H1 (cell line): ENCODE measurements around the gene TRAF6. TPM values are rescaled to one million over a fixed set of nuclear protein-coding genes. Genes with fewer than 3 reads are reported as not detected.

Experiments used
- CTCF ChIA-PET: fragments of 300-600 bp; sonication (Branson Sonifier 250); formaldehyde crosslinking; loops from one replicate; lab custom pipeline; 2021; ENCODE audit not compliant: partially characterized antibody; lab: Charles Lee
- POLR2A ChIA-PET: fragments of 300-600 bp; sonication (Branson Sonifier 250); formaldehyde crosslinking; loops from one replicate; lab custom pipeline; 2021; ENCODE audit warnings: inconsistent platforms; ENCODE audit not compliant: partially characterized antibody; lab: Charles Lee
- DNase-seq, 2 experiments: peaks; one replicate each; pipeline versions ENCODE4 v3.0.0 to v3.0.0-alpha.2; 2010 to 2022; ENCODE audit warnings: low spot score in 2 of 2, low read depth in 1 of 2, mixed read lengths in 1 of 2
- FAIRE-seq: peaks from 2 replicates; lab custom pipeline; 2011; peaks lifted over from hg19 to GRCh38; lab: Jason Lieb, UNC
- H2AFZ ChIP-seq: 2 replicates; pipeline ENCODE4 v1.8.1; 2012; ENCODE audit warnings: low read length, inconsistent platforms
- H2AK5ac ChIP-seq: 2 replicates; pipeline ENCODE4 v1.6.1; 2013; ENCODE audit warnings: low read depth, low read length
- H2BK120ac ChIP-seq: replicated peaks from 2 replicates; pipeline ENCODE3; 2013; ENCODE audit warnings: low read depth, low read length, inconsistent platforms
- H2BK12ac ChIP-seq: 2 replicates; pipeline ENCODE4 v1.6.1; 2013; ENCODE audit warnings: low read depth, low read length
- H2BK15ac ChIP-seq: 2 replicates; pipeline ENCODE4 v1.6.1; 2013; ENCODE audit warnings: low read length
- H2BK20ac ChIP-seq: 2 replicates; pipeline ENCODE4 v1.6.1; 2013; ENCODE audit warnings: low read length
- H2BK5ac ChIP-seq: 2 replicates; pipeline ENCODE4 v1.6.1; 2013; ENCODE audit warnings: low read depth, low read length
- H3K14ac ChIP-seq: 2 replicates; pipeline ENCODE4 v1.6.1; 2013; ENCODE audit warnings: inconsistent platforms; ENCODE audit not compliant: insufficient read length
- H3K18ac ChIP-seq: 2 replicates; pipeline ENCODE4 v1.6.1; 2013; ENCODE audit warnings: low read length; ENCODE audit errors: extremely low read depth
- H3K23ac ChIP-seq: 2 replicates; pipeline ENCODE4 v1.6.1; 2013; ENCODE audit warnings: inconsistent platforms; ENCODE audit not compliant: insufficient read length
- H3K23me2 ChIP-seq: 2 replicates; pipeline ENCODE4 v1.6.1; 2013; ENCODE audit warnings: low read depth, low read length
- H3K27ac ChIP-seq: 2 replicates; pipeline ENCODE4 v1.6.1; 2011; ENCODE audit warnings: low read depth, low read length, inconsistent platforms
- H3K27me3 ChIP-seq, 4 experiments: replicated peaks in 1 of 4; 1 replicate in 1 of 4; 2 replicates in 3 of 4; pipeline versions ENCODE4 v1.6.1 to v1.8.1; 2011 to 2013; ENCODE audit warnings: low read length in 3 of 4, mild to moderate bottlenecking in 3 of 4, inconsistent platforms in 2 of 4, mixed read lengths in 2 of 4, moderate library complexity in 1 of 4; ENCODE audit not compliant: control insufficient read depth in 3 of 4, insufficient read depth in 3 of 4; ENCODE audit errors: extremely low read depth in 1 of 4
- H3K36me3 ChIP-seq, 4 experiments: 2 replicates each; pipeline versions ENCODE4 v1.6.1 to v1.8.1; 2011 to 2013; ENCODE audit warnings: mild to moderate bottlenecking in 4 of 4, low read length in 3 of 4, moderate library complexity in 2 of 4, control low read depth in 1 of 4, inconsistent platforms in 1 of 4; ENCODE audit not compliant: insufficient read depth in 4 of 4, control insufficient read depth in 2 of 4
- H3K4ac ChIP-seq: replicated peaks from 2 replicates; pipeline ENCODE3; 2013; ENCODE audit warnings: low read length, low read depth, mixed read lengths, inconsistent platforms; ENCODE audit not compliant: insufficient read length
- H3K4me1 ChIP-seq, 4 experiments: replicated peaks in 1 of 4; 1 replicate in 1 of 4; 2 replicates in 3 of 4; pipeline versions ENCODE4 v1.6.1 to v1.8.1; 2011 to 2013; ENCODE audit warnings: low read length in 3 of 4, inconsistent platforms in 2 of 4, mixed read lengths in 1 of 4; ENCODE audit not compliant: insufficient read depth in 4 of 4, control insufficient read depth in 3 of 4
- H3K4me2 ChIP-seq, 2 experiments: 2 replicates each; pipeline versions ENCODE4 v1.6.1 to v1.8.1; 2011 to 2013; ENCODE audit warnings: low read depth in 2 of 2, low read length in 2 of 2, control low read depth in 1 of 2, inconsistent platforms in 1 of 2, mild to moderate bottlenecking in 1 of 2; ENCODE audit not compliant: insufficient read depth in 1 of 2
- H3K4me3 ChIP-seq, 4 experiments: fragments of 200-600, 300-600 bp in 1 of 4; sonication (generic), shearing (Covaris generic), sonication (Bioruptor Twin) in 1 of 4; 2 replicates each; pipeline versions ENCODE4 v1.5.1 to v1.8.1; 2011 to 2016; ENCODE audit warnings: low read length in 4 of 4, low read depth in 3 of 4, control low read depth in 2 of 4, inconsistent platforms in 2 of 4, mild to moderate bottlenecking in 2 of 4, mixed read lengths in 1 of 4, moderate library complexity in 1 of 4; ENCODE audit not compliant: insufficient read depth in 2 of 4; ENCODE audit errors: extremely low read depth in 1 of 4
- H3K56ac ChIP-seq: replicated peaks from 2 replicates; pipeline ENCODE3; 2013; ENCODE audit warnings: low read depth, mild to moderate bottlenecking, mixed read lengths, low read length, inconsistent platforms; ENCODE audit not compliant: insufficient read length
- H3K79me1 ChIP-seq: 2 replicates; pipeline ENCODE4 v1.6.1; 2013; ENCODE audit warnings: low read depth, low read length, control low read depth
- H3K79me2 ChIP-seq, 2 experiments: 2 replicates each; pipeline versions ENCODE4 v1.6.1 to v1.8.1; 2012 to 2013; ENCODE audit warnings: low read length in 2 of 2, mild to moderate bottlenecking in 2 of 2, inconsistent platforms in 1 of 2; ENCODE audit not compliant: insufficient read depth in 2 of 2, control insufficient read depth in 1 of 2
- H3K9ac ChIP-seq, 4 experiments: replicated peaks in 1 of 4; 1 replicate in 1 of 4; 2 replicates in 3 of 4; pipeline versions ENCODE4 v1.6.1 to v1.8.1; 2011 to 2013; ENCODE audit warnings: low read depth in 3 of 4, low read length in 3 of 4, control low read depth in 2 of 4, mild to moderate bottlenecking in 2 of 4, moderate library complexity in 2 of 4, inconsistent platforms in 1 of 4; ENCODE audit errors: extremely low read depth in 1 of 4
- H3K9me3 ChIP-seq, 2 experiments: 2 replicates each; pipeline versions ENCODE4 v1.6.1 to v1.8.1; 2012 to 2013; ENCODE audit warnings: mild to moderate bottlenecking in 2 of 2, moderate library complexity in 2 of 2, control low read depth in 1 of 2, inconsistent platforms in 1 of 2, low read depth in 1 of 2, low read length in 1 of 2, mixed read lengths in 1 of 2; ENCODE audit not compliant: insufficient read depth in 2 of 2
- H4K20me1 ChIP-seq, 2 experiments: replicated peaks in 1 of 2; 2 replicates each; pipeline versions ENCODE3 to v1.8.1; 2011 to 2013; ENCODE audit warnings: inconsistent platforms in 2 of 2, low read length in 2 of 2, mild to moderate bottlenecking in 1 of 2; ENCODE audit not compliant: insufficient read depth in 2 of 2, control insufficient read depth in 1 of 2
- H4K5ac ChIP-seq: 2 replicates; pipeline ENCODE4 v1.6.1; 2013; ENCODE audit warnings: low read length, low read depth, mixed read lengths, inconsistent platforms; ENCODE audit not compliant: insufficient read length
- H4K8ac ChIP-seq: 2 replicates; pipeline ENCODE4 v1.8.0; 2013; ENCODE audit warnings: mild to moderate bottlenecking, moderate library complexity, low read length, inconsistent platforms; ENCODE audit not compliant: insufficient read depth; ENCODE audit errors: extremely low read depth
- H4K91ac ChIP-seq: replicated peaks from 2 replicates; pipeline ENCODE3; 2013; ENCODE audit warnings: low read length, mixed read lengths, inconsistent platforms; ENCODE audit not compliant: insufficient read length
- CTBP2 ChIP-seq: IDR thresholded peaks from 2 replicates; pipeline ENCODE4 v1.7.0; 2011; ENCODE audit warnings: borderline replicate concordance, mild to moderate bottlenecking, moderate library complexity, mixed read lengths, low read length; ENCODE audit not compliant: insufficient read depth, insufficient read length
- EZH2 ChIP-seq: fragments of 200-600 bp; sonication (generic); IDR thresholded peaks from 2 replicates; pipeline ENCODE4 v1.7.1; 2012; ENCODE audit warnings: low read depth, mild to moderate bottlenecking, moderate library complexity, low read length, inconsistent platforms; ENCODE audit not compliant: severe bottlenecking
- FOSL1 ChIP-seq: IDR thresholded peaks from 2 replicates; pipeline ENCODE4 v1.6.1; 2011; ENCODE audit warnings: mild to moderate bottlenecking, low read depth, low read length, moderate library complexity; ENCODE audit not compliant: insufficient read depth
- GTF2F1 ChIP-seq: IDR thresholded peaks from 2 replicates; pipeline ENCODE4 v1.6.1; 2012; ENCODE audit warnings: low read depth, low read length, improper control_type of control experiment, borderline replicate concordance
- HDAC6 ChIP-seq: IDR thresholded peaks from one replicate; pipeline ENCODE4 v1.7.1; 2012; ENCODE audit warnings: low read depth, mild to moderate bottlenecking, inconsistent platforms, low read length, moderate library complexity
- POLR2AphosphoS5 ChIP-seq: IDR thresholded peaks from 2 replicates; pipeline ENCODE4 v1.6.1; 2011; ENCODE audit warnings: low read depth, low read length
- RBBP5 ChIP-seq: IDR thresholded peaks from 2 replicates; pipeline ENCODE4 v1.7.1; 2012; ENCODE audit warnings: low read depth, mild to moderate bottlenecking, inconsistent platforms, low read length, moderate library complexity, borderline replicate concordance
- SP2 ChIP-seq: IDR thresholded peaks from 2 replicates; pipeline ENCODE4 v1.6.1; 2012; ENCODE audit warnings: mild to moderate bottlenecking, low read length, inconsistent platforms
- SP4 ChIP-seq: IDR thresholded peaks from 2 replicates; pipeline ENCODE4 v1.6.1; 2012; ENCODE audit warnings: low read length, inconsistent platforms
- SUZ12 ChIP-seq: fragments of 200-600 bp; sonication (generic); IDR thresholded peaks from 2 replicates; pipeline ENCODE4 v1.6.1; 2012; ENCODE audit warnings: mild to moderate bottlenecking, inconsistent platforms, low read length, moderate library complexity, mixed read lengths
- USF2 ChIP-seq: IDR thresholded peaks from 2 replicates; pipeline ENCODE4 v1.6.1; 2011; ENCODE audit warnings: low read length, improper control_type of control experiment
- ZNF274 ChIP-seq: IDR thresholded peaks from 2 replicates; pipeline ENCODE4 v1.7.0; 2012; ENCODE audit warnings: low read length, borderline replicate concordance; ENCODE audit errors: extremely low read depth
- WGBS, 2 experiments: shearing (Covaris generic) in 1 of 2; methylation state at CpG; one replicate each; pipeline versions ENCODE4 v1.1.6 to v1.1.7; 2013 to 2015; ENCODE audit warnings: low lambda C conversion rate in 2 of 2, mixed read lengths in 2 of 2, inconsistent platforms in 1 of 2, low coverage in 1 of 2, missing lambda C conversion rate in 1 of 2; ENCODE audit not compliant: insufficient replicate concordance in 2 of 2, insufficient coverage in 1 of 2, insufficient read length in 1 of 2; ENCODE audit errors: extremely low coverage in 1 of 2, missing lambda C conversion rate in 1 of 2; 5-methylcytosine and 5-hydroxymethylcytosine counted together
- polyA plus RNA-seq, 7 experiments: library from polyadenylated mRNA; depleted of rRNA in 3 of 7; stranded (reverse) in 5 of 7; unstranded in 2 of 7; fragments of >200 nt in 5 of 7; fragments of 200-250 nt in 2 of 7; gene quantifications; 1 replicate in 5 of 7; 2 replicates in 1 of 7; 4 replicates in 1 of 7; pipeline versions ENCODE4 v1.2.1 to v1.2.3, GENCODE V29; 2011 to 2013; ENCODE audit warnings: missing spikeins in 2 of 7, mixed read lengths in 2 of 7
- total RNA-seq: library from RNA; stranded (reverse); fragmentation: NEBNext Ultra II Directional; extraction: Animal tissue kit (Norgen Biotek cat#: 25700); gene quantifications from 2 replicates; pipeline ENCODE4 v1.2.1, GENCODE V29; 2021

Gene TRAF6
- total and polyA plus RNA-seq, 2 of the 8 experiments (the other 6 are each of a cell fraction or from before 2014, with no cell fraction given), result 4.6 to 8.8 TPM

- no peaks in the 10 kb centered on the region for H3K79me2 ChIP-seq
- no peak overlapping the region for H3K9ac ChIP-seq
- WGBS, 2 experiments, result 88% methylated on average over 6 of the region's 6 CpGs; no CpG with 5 or more reads in 1 of the 2 experiments
- no peak overlapping the region for H2AFZ ChIP-seq
- H3K79me1 ChIP-seq, result no peaks in the 10 kb centered on the region
- H3K23me2 ChIP-seq, result no peaks in the 10 kb centered on the region
- FAIRE-seq, result no peak
- H2BK5ac ChIP-seq, result no peak overlapping the region
- peaks cover 0 to 30% (median 13%) of the 10 kb centered on the region in 4 experiments; a peak in 6 of 7 replicates for H3K4me1 ChIP-seq
- H3K4me3 ChIP-seq, result no peak overlapping the region
- no peak overlapping the region for H2BK120ac ChIP-seq
- no peak overlapping the region for H3K27ac ChIP-seq
- no peak overlapping the region for H4K8ac ChIP-seq
- peaks cover 0 to 3% (median 0%) of the 10 kb centered on the region in 4 experiments; a peak in 1 of 8 replicates for H3K36me3 ChIP-seq
- H3K4ac ChIP-seq, result no peak overlapping the region
- CTCF ChIA-PET, result interaction anchor here (0.6 to 5.6 kb wide), 11 partner anchors 10 to 189 kb away, joined by 3 to 59 read pairs (median 4); partner anchors contain the start of gene TRAF6
- H3K14ac ChIP-seq, result no peak overlapping the region
- H4K5ac ChIP-seq, result no peak overlapping the region
- no peak overlapping the region for H3K56ac ChIP-seq
- peak overlapping the region; percentile 26; the same call in 1 of the 2 replicates for H2AK5ac ChIP-seq
- no peak overlapping the region for H3K23ac ChIP-seq
- POLR2A ChIA-PET, result interaction anchor here (0.8 to 1.9 kb wide), 3 partner anchors 13 to 61 kb away, joined by 3 to 5 read pairs (median 4); no protein-coding TSS in a partner anchor
- no peaks in the 10 kb centered on the region for H3K9me3 ChIP-seq
- no peak overlapping the region for H3K18ac ChIP-seq
- peak overlapping the region; percentile 44 for H4K91ac ChIP-seq
- no peaks in the 10 kb centered on the region for H4K20me1 ChIP-seq
- H2BK15ac ChIP-seq, result peak overlapping the region; percentile 21; the same call in 1 of the 2 replicates
- H3K27me3 ChIP-seq, result no peaks in the 10 kb centered on the region
- no peak overlapping the region for H3K4me2 ChIP-seq
- H2BK12ac ChIP-seq, result no peak overlapping the region
- DNase-seq, result no peak
- no peak overlapping the region; the same call in 1 of the 2 replicates for H2BK20ac ChIP-seq
- TF ChIP-seq HDAC6 (no peak), EZH2 (no peak), RBBP5 (no peak), SP2 (no peak), CTBP2 (no peak), POLR2AphosphoS5 (no peak), USF2 (no peak), ZNF274 (no peak), SP4 (no peak), SUZ12 (no peak), FOSL1 (no peak), GTF2F1 (no peak)
Measured at GRCh38 chr11:36456156-36456555, 53.9 kb downstream of the TRAF6 start.
